HG03342 (cell line): ENCODE data around the gene LIMA1.
A peak's percentile ranks its signal among the peaks of the same experiment; 100 is the strongest.
"Not testable (repeated sequence)": the region's sequence is repeated elsewhere in the genome, so short reads cannot be mapped to it uniquely, and the experiment has no call there.

ENCODE experiments used
- ATAC-seq: cut with Tn5 transposase; IDR thresholded peaks from one replicate; pipeline ENCODE4 v1.9.1; 2021; ENCODE audit warnings: mild to moderate bottlenecking, moderate library complexity; ENCODE audit not compliant: unreplicated experiment

LIMA1 gene

DNA sequence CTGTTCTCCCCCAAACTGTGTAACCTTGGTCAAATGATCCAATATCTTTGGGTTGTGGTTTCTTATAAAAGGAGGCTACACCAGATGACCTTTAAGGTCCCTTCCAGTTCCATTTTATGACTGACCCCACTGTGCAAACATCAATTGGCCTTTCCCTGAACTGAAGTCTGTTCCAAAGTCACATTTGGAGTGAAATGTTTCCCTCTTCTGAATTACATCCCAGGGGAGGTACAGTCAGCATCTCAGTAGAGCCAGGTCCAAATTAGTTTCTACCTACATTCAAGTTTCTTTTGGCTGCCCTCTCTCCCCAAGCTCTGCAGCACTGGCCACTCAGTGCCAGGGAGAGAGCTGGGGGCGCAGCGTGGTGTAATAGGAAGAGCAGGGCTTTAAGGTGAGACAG, 34.4 kb downstream of the LIMA1 start:
- ATAC-seq: no peak

GRCh38 chr12:50248411-50248810, 34.9 kb downstream of the LIMA1 start:
- no peak for ATAC-seq

DNA sequence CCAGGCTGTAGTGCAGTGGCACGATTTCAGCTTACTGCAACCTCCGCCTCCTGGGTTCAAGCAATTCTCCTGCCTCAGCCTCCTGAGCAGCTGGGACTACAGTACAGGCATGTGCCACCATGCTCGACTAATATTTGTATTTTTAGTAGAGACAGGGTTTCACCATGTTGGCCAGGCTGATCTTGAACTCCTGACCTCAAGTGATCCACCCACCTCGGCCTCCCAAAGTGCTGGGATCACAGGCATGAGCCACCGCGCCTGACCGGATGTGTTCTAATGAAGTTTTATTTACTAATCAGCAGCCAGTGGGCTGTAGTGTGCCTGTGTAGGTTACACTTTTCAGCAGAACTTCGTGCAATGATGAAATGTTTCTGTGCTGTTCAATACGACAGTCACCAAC, 35.7 kb downstream of the LIMA1 start:
- not testable (repeated sequence) for ATAC-seq

DNA sequence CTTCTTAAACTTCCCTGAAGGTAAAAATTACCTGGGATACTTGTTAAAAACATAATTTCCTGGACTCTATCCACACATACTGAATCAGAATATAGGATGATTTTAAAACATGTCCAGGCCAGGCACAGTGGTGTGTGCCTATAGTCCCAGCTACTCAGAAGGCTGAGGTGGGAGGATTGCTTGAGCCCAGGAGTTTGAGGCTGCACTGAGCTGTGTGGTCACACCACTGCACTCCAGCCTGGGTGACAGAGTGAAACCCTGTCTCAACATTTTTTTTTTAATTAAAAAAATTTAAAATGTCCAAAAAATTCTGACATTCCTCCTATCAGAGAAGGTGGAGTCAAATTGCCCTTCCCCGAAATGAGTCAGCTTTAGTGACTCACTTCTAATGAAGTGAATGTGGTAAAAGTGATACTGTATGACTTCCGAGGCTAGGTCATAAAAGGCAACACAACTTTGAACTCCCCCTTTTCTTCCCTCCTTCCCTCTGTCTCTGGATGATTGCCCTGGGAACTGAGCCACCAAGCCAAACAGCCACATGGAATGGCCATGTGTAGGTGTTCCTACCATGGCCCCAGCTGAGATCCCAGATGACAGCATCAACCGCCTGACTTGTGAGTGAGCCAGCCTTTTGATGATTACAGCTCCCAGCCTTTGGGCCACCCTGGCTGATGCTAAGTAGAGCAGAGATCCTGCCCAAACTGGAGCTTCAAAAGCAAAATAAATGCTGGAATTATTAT, 36.3 kb downstream of the LIMA1 start:
- peak; percentile 53 for ATAC-seq

- ATAC-seq: no peak
These were observed 37.0 kb downstream of the LIMA1 start for GRCh38 chr12:50246197-50246865.

- no peak for ATAC-seq
These were observed 39.8 kb downstream of the LIMA1 start for GRCh38 chr12:50243507-50243906.

- no peak for ATAC-seq
These were observed 40.5 kb downstream of the LIMA1 start for GRCh38 chr12:50242751-50243191.

DNA sequence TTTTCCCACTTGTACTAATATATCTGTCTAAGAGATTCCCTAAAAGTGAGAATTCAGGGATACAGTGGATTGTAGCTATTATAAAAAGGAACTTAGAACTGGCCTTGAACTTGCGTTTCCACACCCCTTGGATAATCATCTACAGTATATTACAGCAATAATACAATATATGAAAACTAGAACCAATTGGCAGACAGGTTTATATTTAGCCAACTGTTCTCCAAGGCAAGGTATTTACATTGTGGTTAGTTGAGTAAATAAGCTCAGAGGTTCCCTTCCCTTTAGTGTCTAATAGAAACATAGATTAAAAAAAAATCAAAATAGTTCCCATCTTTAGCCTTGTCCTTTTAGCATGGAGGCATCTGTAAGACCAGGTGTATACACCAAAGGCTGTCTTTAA, 42.1 kb downstream of the LIMA1 start:
- ATAC-seq: no peak

- ATAC-seq: no peak
These were observed 42.6 kb downstream of the LIMA1 start for GRCh38 chr12:50240792-50241114.

DNA sequence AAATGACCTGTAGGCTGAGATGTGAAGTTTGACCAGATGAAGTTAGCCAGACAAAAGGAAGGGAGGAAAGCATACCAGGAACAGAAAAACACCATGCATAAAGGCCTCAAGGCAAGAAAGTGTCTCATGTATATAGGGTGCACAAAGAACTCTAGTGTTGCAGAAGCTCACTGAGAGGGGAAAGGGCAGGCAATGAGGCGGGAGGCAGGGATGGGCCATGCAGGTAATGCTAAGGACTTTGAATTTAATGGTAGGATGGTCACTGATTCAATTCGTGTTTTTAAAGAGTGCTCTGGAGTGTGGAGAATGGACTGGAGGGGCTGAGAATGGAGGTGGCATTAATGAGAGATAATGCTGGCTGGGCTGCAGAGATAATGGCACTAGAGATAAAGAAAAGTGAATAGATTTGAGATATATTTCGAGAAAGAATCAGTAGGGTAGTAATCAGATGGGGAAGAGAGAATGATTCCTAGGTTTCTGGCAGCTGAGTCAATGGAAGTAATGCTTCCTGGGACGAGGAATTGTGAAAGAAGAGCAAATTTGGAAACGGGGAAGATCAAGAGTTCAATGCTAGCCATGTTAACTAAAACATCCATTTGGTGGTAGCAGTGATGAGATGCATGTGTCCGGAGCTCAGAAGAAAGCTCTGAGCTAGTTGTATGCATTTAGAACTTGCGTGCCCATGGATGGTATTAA, 43.1 kb downstream of the LIMA1 start:
- no peak for ATAC-seq

DNA sequence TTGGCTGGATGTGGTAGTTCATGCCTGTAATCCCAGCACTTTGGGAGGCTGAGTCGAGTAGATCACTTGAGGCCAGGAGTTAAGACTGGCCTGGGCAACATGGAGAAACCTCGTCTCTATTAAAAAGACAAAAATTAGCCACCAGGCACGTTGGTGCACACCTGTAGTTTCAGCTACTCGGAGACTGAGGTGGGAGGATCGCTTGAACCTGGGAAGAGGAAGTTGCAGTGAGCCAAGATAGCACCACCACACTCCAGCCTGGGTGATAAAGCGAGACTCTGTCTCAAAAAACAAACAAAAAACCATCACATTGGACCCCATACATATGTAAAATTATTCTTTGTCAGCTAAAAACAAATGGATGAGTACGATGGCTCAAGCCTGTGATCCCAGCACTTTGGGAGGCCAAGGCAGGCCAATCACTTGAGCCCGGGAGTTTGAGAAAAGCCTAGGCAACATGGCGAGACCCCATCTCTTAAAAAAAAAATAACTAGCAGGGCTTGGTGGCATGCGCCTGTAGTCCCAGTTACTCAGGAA, 43.9 kb downstream of the LIMA1 start:
- ATAC-seq: no peak

GRCh38 chr12:50234347-50234746, 49.0 kb downstream of the LIMA1 start:
- no peak for ATAC-seq

DNA sequence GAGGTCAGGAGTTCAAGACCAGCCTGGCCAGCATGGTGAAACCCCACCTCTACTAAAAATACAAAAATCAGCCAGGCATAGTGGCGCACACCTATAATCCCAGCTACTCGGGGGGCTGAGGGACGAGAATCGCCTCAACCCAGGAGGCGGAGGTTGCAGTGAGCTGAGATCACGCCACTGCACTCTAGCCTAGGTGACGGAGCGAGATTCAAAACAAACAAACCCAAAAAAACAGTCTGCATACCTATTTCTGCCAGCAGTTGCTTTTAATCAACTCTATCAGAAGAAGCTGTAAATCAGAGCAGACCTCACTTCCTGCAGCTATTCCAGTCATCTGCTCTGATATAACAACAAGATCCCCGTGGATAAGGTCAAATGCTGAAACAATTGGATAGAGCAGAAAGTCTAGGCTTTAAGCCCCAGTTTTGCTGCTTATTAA, 50.5 kb downstream of the LIMA1 start:
- no peak for ATAC-seq

GRCh38 chr12:50232206-50232605, 51.1 kb downstream of the LIMA1 start:
- ATAC-seq: no peak

- no peak for ATAC-seq
These were observed 52.0 kb downstream of the LIMA1 start for GRCh38 chr12:50231346-50231745.

DNA sequence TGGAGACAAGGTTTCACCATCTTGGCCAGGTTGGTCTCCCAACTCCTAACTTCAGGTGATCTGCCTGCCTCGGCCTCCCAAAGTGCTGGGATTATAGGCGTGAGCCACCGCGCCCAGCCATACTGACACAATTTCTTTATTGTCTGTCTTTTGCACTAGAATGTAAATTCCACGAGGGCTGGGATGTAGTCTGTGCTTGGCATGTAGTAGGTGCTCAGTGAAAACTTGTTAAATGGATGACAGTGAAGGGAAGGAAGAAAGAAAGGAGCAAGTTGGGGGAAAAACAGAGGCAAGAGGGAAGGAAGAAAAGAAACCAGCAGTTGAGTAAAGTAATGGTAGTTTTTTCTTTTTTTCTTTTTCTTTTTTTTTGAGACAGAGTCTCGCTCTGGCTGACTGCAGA, 53.1 kb downstream of the LIMA1 start:
- ATAC-seq: no peak

DNA sequence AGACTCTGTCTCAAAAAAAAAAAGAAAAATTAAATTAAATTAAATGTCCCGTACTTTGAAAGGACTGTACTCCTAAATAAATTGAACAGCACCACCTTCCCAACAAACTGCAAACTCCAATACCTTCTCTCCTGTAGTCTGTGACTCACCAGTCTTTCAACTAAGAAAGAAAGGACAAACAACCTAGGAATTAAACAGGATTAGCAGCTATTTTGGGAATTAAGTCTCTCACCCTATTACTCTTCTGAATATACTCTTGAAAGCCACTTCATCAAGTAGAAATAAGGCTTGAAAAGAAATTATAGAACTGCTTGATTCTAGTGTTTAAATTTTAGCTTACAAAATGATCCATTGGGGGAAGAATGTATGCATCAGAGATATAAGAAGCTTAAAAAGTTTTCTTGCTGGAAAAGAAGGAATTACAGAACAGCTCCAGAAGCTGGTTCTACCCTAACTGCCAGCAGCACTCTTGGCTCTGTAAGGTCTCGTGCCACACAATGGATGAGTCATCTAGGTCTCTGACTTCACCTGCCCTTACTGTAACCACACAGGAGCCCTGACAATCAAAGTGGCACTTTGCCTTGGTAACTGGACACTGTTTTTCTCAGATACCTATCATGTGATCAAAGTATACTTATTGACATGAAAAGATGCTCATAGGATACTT, 59.2 kb downstream of the LIMA1 start:
- ATAC-seq: peak; percentile 46

DNA sequence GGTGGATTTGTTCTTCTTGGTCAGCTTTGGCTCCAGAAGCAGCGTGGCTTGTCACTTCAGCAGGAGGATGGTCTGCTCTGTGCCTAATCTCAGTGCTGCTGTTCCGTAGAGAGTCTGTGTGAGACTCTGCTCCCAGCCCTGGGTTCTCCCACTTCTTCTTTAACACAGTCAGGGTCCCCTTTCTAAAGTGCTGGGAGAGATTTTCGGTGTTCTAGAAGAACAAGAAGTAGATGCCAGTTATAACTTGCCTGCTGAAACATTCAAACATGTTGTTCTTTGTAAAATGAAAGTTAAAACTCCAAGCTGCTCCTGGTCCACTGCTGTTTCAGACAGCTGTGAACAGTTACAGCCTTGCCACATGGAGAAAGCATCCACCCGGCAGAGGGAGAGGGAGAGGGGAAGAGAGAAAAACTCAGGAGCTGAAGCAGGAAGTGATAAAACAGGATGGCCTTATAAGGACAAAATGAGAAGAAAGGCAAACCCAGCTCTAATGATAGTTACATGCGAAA, 61.0 kb downstream of the LIMA1 start:
- no peak for ATAC-seq

DNA sequence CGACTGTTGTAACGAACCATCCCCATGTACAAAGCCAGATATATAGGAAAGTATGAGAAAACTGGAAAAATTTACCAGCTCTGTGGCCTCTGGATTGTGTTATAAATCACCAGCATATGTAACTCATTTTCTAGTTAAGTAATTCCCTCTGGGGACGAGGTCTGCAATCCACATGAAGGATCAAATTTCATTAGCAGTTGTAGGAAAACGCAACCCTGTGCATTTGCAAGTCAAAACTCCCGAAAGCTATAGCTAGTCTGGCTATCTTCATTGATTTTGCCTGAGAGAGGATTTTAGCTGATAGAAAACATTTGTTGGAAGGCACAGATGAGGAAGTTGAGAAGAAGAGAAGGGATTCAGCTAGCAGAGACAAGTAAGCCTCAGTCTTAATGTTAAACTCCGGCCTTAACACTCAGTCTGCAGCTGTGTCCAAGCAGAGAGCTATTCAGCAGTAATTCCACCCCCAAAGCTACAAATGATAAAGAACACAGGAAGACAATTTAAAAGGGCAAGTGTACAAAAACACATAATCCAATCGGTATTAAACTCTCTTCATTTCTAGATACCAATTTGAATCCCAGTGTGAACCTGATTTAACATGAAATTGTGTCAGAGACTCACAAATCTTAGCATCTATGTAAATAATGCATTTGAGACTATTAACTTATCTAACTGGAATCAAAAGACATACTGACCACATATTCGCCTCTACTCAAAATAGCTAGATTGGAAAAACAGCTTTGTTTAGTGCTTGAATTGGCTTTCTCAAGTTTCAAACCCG, 61.9 kb downstream of the LIMA1 start:
- no peak for ATAC-seq

- peak; percentile 47 for ATAC-seq
These were observed 62.8 kb downstream of the LIMA1 start for GRCh38 chr12:50220363-50220995.
